GM21619 (cell line): ENCODE data around the gene TAF13.
"Not testable (repeated sequence)": the region's sequence is repeated elsewhere in the genome, so short reads cannot be mapped to it uniquely, and the experiment has no call there.

Experiments
- ATAC-seq: cut with Tn5 transposase; IDR thresholded peaks from one replicate; pipeline ENCODE4 v1.9.1; 2021; ENCODE audit not compliant: unreplicated experiment

The TAF13 gene

GRCh38 chr1:109091839-109092193, 16.0 kb upstream of the TAF13 start:
- ATAC-seq = no peak

GRCh38 chr1:109091078-109091838, 15.5 kb upstream of the TAF13 start:
- ATAC-seq = peak; percentile 47

GRCh38 chr1:109090196-109091077, 14.6 kb upstream of the TAF13 start, which contains the start of gene TMEM167B:
TMEM167B (plus strand) TSS chr1:109090764; CDS start chr1:109090873, 109 bp downstream.
- peak; percentile 91 for ATAC-seq

GRCh38 chr1:109089242-109090015, 13.6 kb upstream of the TAF13 start:
- no peak for ATAC-seq

GRCh38 chr1:109084563-109085517, 9.0 kb upstream of the TAF13 start:
- no peak for ATAC-seq

- no peak for ATAC-seq
Observed at GRCh38 chr1:109083923-109084322, 8.1 kb upstream of the TAF13 start.

GRCh38 chr1:109083501-109083900, 7.7 kb upstream of the TAF13 start:
- ATAC-seq = no peak

- ATAC-seq = no peak
Observed at GRCh38 chr1:109080441-109081082, 4.8 kb upstream of the TAF13 start.

GRCh38 chr1:109079240-109079622, 3.4 kb upstream of the TAF13 start:
- ATAC-seq = no peak

- ATAC-seq = no peak
Observed at GRCh38 chr1:109078317-109078716, 2.5 kb upstream of the TAF13 start.

GRCh38 chr1:109069294-109069693, 6.5 kb downstream of the TAF13 start:
- no peak for ATAC-seq

- no peak for ATAC-seq
Observed at GRCh38 chr1:109067883-109068282, 7.9 kb downstream of the TAF13 start.

- no peak for ATAC-seq
Observed at GRCh38 chr1:109065137-109065536, 10.7 kb downstream of the TAF13 start.

GRCh38 chr1:109061183-109061582, 14.6 kb downstream of the TAF13 start:
- ATAC-seq = no peak

GRCh38 chr1:109060707-109061106, 15.1 kb downstream of the TAF13 start:
- no peak for ATAC-seq

- ATAC-seq = no peak
Observed at GRCh38 chr1:109059026-109059425, 16.8 kb downstream of the TAF13 start.

- ATAC-seq = no peak
Observed at GRCh38 chr1:109056064-109056463, 19.7 kb downstream of the TAF13 start.

- not testable (repeated sequence) for ATAC-seq
Observed at GRCh38 chr1:109052145-109052544, 23.7 kb downstream of the TAF13 start.

- ATAC-seq = no peak
Observed at GRCh38 chr1:109050228-109050995, 25.4 kb downstream of the TAF13 start.
